Measurements from ENCODE around the gene COL20A1.

The COL20A1 gene

DNA sequence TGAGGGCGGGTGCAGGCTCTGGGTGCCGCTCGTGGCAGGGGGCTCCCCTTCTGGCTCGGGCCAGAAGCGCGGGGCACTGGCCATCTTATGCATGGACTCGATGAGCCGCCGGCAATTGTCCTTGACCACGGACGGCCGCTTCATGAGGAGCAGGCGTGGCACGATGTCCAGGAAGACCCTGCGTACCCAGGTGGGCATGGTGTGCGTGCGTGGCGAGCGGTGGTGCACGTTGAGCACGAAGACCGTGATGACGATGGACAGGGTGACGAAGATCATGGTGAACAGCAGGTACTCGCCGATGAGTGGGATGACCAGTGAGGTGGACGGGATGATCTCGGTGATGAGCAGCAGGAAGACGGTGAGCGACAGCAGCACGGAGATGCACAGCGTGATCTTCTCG lies 57.2 kb downstream of the COL20A1 start:
- DNase-seq (ENCODE audit: low read depth): no peak

DNA sequence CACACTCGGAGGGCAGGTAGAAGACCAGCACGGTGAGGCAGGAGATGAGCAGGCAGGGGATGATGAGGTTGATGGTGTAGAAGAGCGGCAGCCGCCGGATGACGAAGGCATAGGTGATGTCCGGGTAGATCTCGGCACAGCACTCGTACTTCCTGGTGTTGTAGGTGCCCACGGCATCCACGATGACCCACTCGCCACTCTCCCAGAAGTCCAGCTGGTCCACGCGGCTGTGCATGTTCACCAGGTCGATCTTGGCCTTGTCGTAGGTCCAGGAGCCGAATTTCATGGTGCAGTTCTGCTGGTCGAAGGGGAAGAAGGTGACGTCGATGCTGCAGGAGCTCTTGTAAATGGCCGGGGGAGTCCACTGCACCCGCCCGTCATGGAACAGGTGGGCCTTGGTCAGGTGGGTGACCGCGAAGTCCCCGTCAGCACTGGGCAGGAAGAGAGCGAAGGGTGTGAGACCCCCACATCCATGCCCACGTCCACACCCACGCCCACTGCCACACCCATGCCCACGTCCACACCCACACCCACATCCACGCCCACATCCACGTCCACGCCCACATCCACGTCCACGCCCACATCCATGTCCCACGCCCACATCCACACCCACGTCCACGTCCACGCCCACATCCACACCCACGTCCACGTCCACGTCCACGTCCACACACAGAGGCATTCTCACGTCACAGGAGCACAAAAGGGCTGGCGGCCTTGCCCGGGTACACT lies 57.8 kb downstream of the COL20A1 start:
- no peak for DNase-seq (ENCODE audit: low read depth)

- DNase-seq (ENCODE audit: low read depth): no peak
Measured at GRCh38 chr20:63351326-63351700, 58.3 kb downstream of the COL20A1 start.

DNA sequence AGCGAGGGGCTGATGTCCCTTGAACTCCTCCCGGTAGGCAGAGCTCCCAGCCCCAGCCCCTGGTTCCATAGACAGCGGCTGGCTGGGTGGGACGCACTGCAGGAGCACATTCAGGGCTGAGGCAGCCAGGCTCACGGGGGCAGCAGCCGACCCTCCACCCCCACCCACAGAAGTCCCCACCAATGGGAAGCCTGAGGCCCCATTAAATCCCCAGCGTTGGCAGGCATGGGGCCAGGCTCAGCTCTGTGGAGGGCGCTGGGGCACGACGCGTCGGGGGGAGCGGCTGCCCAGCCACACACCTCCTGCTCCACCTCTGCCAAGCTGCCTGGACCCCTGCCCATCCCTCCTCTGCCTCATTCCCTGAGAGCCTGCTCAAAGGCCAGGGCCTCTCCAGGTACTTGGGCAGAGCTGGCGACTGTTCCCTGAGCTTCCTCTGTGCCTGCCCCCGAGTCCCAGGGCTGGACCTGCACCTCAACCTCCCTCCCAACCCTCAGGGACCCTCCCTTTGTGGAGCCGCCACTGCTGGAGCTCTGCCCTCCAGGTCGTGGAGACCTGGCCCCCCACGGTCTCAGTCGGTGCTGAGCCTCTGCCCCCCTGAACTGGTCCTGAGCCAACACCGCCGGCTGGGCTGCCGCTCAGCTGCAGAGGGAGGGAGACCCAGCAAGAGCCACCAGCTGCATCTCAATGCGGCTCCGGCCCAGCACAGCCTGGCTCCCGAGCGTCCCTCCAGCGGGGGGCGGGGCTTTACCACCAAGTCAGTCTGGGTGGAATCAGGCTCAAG lies 59.0 kb downstream of the COL20A1 start:
- DNase-seq (ENCODE audit: low read depth): no peak

- no peak for DNase-seq (ENCODE audit: low read depth)
Measured at GRCh38 chr20:63352811-63353221, 59.8 kb downstream of the COL20A1 start.

- no peak for DNase-seq (ENCODE audit: low read depth)
Measured at GRCh38 chr20:63354636-63355350, 61.8 kb downstream of the COL20A1 start.

DNA sequence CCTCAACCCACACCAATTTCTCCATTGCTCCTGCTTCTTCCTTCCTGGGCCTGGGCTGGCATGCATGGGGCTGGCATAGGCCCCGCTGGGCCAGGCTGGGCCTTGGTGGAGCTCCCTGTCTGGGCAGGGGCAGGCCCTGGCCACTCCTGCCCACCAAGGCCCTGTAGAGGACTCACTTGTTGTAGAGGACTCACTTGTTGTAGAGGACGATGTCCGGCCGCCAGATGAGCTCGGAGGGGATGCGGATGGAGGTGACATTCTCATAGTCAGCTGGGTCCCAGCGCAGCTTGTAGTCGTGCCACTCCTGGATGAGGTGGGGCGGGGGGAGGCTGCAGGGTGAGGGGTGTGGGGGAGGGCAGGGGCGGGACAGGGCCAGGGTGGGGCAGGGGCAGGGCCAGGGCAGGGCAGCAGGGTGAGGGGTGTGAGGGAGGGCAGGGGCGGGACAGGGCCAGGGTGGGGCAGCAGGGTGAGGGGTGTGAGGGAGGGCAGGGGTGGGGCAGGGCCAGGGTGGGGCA lies 62.9 kb downstream of the COL20A1 start:
- DNase-seq (ENCODE audit: low read depth): no peak

GRCh38 chr20:63356511-63356910 lies 63.5 kb downstream of the COL20A1 start:
- no peak for DNase-seq (ENCODE audit: low read depth)

DNA sequence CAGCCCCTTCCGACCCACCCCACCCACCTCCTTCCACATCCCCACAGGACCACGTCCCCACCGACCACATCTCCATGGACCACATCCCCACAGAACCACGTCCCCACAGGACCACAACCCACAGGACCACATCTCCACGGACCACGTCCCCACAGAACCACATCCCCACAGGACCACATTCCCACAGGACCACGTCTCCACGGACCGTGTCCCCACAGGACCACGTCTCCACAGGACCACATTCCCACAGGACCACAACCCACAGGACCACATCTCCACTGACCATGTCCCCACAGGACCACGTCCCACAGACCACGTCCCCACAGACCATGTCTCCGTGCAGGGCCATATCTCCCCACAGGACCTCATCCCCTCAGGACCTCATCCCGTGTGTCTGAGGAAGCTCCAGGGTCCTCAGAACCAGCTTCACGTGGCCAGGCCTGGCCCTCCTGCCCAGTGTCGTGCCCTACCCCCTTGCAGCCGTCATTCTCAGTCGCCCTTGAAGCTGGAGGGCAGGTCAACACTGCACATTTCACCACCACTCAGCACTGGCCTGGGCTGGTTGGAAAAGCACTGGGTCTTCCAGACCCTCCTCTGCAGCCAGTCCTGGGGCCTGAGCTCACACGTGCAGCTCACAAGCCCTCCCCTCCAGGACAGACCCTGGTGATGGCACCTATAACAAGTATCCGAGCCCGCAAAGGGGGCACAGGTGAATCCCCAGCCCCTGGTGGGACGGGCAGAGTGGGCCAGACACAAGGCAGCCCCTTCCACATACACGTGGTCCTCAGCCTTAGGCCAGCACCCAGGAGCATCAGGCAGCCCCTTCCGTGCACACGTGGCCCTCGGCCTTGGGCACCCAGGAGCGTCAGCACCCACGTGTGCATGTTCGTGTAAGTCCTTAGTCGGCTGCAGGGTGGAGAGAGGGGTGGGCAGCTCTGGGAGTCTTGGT lies 64.2 kb downstream of the COL20A1 start:
- DNase-seq (ENCODE audit: low read depth): no peak

GRCh38 chr20:63357921-63358905 lies 65.2 kb downstream of the COL20A1 start:
- no peak for DNase-seq (ENCODE audit: low read depth)

- DNase-seq (ENCODE audit: low read depth): no peak
Measured at GRCh38 chr20:63359164-63359934, 66.4 kb downstream of the COL20A1 start.

GRCh38 chr20:63359937-63360849 lies 67.2 kb downstream of the COL20A1 start:
- no peak for DNase-seq (ENCODE audit: low read depth)

DNA sequence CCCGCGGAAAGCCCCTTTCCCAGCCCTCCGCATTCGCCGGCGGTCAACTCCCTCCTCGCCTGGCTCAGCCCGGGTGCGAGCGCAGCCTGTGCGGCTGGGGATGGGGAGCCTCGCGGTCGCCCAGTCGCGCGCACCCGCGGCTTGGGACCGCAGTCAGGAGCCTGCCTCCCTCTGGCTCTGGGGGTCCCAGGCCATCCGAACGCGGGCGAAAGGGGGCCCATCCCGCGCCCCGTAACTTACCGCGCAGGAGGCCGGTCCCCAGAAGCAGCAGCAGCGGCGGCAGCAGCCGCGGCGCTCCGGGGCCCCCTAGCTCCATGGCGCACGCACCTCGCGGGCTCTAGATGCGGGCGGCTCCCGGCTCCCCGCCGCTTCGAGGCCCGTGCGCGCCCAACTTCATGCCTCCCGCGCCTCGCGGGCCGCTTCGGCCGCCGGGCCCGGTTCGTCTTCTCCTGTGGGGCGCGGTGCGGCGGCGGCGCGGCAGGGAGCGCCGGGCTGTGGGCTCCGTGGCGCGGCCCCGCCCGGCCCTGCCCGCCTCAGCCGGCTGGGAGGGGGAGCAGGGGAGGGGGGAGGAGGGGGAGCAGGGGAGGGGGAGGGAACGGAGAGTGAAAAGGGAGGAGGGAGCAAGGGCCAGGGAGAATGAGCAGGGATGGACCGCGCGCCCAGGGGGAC lies 68.0 kb downstream of the COL20A1 start, which contains the start of gene CHRNA4:
Gene CHRNA4, minus strand, starts transcription at position 500 of the 669 bp plus-strand sequence. Its CDS starts 184 bp downstream, at position 316.
- no peak for DNase-seq (ENCODE audit: low read depth)

- DNase-seq (ENCODE audit: low read depth): no peak
Measured at GRCh38 chr20:63361519-63362435, 68.8 kb downstream of the COL20A1 start.

GRCh38 chr20:63362436-63363009 lies 69.5 kb downstream of the COL20A1 start:
- DNase-seq (ENCODE audit: low read depth): no peak
